T-helper 2 cell (primary cell): ENCODE measurements around the gene SP2.
"Not testable (repeated sequence)": the region's sequence is repeated elsewhere in the genome, so short reads cannot be mapped to it uniquely, and the experiment has no call there.

Experiments
- DNase-seq, 5 experiments: peaks; one replicate each; pipeline versions ENCODE4 v3.0.0 to v3.0.0-alpha.2; 2012 to 2022

Gene SP2

DNA sequence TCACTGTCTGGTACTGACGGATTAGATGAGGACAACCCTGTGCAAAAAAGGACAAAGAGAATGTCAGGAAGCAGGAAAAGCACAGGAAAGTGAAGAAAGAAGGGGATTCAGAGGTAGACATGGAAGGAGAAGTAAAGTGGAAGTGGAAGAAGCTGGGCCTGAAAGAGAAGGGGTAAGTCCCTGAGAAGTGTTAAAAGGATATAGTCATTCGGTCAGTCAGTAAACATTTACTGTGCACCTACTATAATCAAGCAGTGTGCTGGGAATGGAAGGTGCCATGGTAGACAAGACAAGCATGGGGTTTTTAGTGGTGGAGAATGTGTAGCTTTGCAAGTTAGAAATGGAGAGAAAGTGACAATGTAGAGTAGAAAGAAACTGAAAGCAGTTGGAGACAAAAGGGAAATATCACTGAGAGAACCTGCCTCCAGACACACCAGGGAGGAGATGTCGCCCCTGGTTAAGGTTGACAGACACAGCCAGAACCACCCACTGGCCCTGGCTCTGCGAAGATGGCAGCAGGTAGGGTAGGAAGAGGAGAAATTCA is 4.4 kb upstream of the SP2 start:
- DNase-seq: no peak

DNA sequence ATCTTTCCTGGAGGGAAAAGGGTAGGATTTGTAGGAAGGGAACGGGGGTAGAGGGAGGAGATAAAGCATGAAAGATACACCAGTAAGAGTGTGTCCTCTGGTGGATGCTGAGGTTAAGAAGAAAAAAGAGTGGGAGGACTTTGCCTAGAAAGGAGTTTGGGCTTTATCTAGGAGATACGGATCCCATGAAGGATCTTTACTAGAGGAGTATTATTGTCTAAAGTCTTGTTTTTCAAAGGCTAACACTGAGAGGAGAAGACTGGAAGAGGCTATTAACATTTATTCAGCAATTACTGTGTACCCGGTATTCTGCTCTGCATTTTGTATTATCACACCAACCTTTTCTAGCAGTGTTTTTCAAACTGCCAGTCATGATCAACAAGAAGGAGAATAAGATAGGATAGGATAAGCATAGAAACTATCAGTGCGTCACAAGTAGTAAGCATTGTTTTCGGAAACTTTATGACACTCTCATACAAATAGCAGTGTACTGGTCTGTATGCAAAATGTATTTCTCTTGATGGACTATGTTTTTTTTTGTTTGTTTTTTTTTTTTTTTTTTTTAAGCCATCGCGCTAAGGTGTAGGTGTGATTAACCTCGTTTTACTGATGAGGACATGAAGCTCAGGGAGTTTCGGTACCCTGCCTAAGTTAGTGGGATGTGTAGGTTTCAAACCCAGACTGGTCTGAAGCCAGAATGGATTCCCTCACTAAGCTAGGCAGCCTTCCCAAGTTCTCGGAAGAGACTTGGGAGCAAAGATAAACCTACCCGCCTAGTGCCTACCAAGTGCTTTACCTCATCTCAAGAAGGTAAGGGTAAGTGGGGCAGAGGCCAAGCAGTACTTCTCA is 1.3 kb upstream of the SP2 start:
- no peak for DNase-seq

- DNase-seq: peak in 2 of 5 experiments; percentile 3 to 59
These were observed 635 bp upstream of the SP2 start for GRCh38 chr17:47895347-47895855.

- DNase-seq: no peak
These were observed 845 bp downstream of the SP2 start for GRCh38 chr17:47896672-47897490.

- no peak for DNase-seq
These were observed 1.5 kb downstream of the SP2 start for GRCh38 chr17:47897561-47897960.

- DNase-seq: no peak
These were observed 2.2 kb downstream of the SP2 start for GRCh38 chr17:47898241-47898640.

DNA sequence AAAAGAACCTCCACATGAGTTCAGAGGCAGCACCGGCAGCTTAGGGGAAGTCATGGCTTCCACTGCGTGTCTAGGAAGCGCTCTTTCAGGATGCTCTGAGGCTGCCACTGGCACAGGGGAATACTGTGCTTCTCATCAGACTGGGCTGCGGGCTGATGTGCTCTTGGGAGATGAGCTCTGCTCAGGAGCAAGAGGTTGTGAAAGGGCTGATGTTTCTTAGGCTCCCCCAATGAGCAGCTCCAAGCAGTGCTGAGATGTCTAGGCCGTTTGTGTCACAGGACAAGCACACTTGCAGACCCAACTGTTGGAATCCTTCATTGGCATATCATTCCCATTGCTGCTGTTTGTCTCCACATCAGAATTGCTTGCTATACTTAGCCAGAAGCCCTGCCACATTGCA is 3.6 kb downstream of the SP2 start:
- DNase-seq: no peak

DNA sequence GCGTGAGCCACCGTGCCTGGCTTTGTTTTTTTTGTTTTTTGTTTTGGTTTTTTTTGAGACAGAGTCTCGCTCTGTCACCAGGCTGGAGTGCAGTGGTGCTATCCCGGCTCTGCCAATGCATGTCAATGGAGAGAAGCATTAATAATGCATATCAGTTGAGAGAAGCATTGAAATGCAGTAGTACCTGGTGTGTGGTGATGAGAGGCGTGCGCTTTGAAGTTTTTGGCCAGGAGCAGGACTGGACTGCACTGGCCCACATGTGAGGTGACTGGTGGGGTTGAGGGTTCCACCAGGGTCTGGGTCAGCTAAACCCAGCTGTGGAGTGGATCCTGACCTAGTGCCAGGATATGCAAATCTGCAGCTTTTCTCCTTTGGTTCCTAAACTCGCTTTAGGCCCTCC is 5.4 kb downstream of the SP2 start:
- no peak for DNase-seq

GRCh38 chr17:47902039-47902744 is 6.2 kb downstream of the SP2 start:
- no peak for DNase-seq

GRCh38 chr17:47905221-47905733 is 9.2 kb downstream of the SP2 start:
- DNase-seq: no peak

- DNase-seq: no peak
These were observed 10.4 kb downstream of the SP2 start for GRCh38 chr17:47906443-47906842.

GRCh38 chr17:47907932-47908562 is 12.0 kb downstream of the SP2 start:
- DNase-seq: no peak

GRCh38 chr17:47913050-47913449 is 17.0 kb downstream of the SP2 start:
- no peak for DNase-seq

GRCh38 chr17:47914306-47914948 is 18.4 kb downstream of the SP2 start:
- no peak for DNase-seq

DNA sequence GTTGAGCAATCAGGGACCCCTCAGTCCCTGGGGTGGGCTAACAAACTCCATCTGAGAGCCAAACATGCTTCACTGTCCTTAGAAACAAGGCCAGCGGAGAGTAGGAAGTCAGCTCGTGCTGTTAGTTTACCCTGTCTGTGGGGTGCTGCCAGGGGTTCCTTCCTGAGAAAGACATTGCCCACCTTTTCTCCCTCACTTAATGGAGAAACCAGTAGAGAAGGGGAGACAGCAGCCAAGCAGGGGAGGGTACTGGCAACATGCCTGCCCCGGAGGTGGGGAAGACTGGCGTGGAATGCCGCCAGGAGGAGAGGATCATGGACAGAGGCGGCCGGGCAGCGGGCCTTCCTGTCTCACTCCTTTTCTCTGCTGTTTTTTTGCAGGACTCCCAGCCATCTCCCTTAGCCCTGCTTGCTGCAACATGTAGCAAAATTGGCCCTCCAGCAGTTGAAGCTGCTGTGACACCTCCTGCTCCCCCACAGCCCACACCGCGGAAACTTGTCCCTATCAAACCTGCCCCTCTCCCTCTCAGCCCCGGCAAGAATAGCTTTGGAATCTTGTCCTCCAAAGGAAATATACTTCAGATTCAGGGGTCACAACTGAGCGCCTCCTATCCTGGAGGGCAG is 19.9 kb downstream of the SP2 start:
- DNase-seq: no peak

GRCh38 chr17:47916489-47917208 is 20.6 kb downstream of the SP2 start:
- DNase-seq: no peak

DNA sequence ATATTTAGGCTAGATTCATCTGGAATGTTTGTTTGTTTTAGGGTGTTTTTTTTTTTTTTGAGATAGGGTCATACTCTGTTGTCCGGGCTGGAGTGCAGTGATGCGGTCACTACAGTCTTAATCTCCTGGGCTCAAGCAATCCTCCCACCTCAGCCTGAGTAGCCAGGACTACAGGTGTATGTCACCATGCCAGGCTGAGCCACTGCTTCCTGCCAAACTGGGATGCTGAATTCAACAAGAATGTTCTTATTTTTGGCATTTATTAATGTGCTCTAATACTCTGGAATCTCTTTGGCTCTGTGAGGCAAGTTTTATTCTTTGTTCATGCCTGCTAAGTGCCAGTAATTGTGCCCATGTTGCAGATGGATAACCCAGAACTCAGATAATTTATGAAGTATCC is 21.5 kb downstream of the SP2 start:
- no peak for DNase-seq

DNA sequence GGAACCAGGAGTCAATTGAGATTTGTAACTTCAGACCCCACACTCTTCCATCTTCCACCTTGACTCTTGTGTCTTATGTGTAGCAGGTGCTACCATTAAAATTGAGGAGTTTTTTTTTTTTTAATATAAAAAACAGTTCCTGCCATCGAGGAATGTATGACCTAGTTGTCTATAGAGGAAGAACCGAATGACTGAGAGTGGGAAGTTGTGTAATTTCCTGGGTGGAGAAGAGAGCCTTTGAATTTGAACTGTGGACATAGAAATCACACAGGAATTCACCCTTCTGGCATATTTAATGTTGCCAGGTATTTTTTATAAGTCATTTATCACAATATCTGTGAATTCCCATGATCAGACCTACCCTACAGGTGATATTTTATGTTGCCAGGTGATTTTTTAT is 22.0 kb downstream of the SP2 start:
- DNase-seq: no peak

DNA sequence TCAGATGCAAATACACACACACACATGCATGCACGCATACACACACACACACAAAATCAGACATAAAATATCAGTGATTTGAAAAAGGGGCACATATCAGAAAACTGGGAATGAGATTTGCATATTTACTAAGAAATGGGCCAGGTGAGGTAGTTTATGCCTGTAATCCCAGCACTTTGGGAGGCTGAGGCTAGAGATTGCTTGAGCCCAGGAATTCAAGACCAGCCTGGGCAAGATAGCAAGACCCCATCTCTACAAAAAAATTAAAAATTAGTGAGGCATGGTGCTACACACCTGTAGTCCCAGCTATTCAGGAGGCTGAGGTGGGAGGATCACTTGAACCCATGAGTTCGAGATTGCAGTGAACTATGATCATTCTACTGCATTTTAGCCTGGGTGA is 23.0 kb downstream of the SP2 start:
- no peak for DNase-seq

DNA sequence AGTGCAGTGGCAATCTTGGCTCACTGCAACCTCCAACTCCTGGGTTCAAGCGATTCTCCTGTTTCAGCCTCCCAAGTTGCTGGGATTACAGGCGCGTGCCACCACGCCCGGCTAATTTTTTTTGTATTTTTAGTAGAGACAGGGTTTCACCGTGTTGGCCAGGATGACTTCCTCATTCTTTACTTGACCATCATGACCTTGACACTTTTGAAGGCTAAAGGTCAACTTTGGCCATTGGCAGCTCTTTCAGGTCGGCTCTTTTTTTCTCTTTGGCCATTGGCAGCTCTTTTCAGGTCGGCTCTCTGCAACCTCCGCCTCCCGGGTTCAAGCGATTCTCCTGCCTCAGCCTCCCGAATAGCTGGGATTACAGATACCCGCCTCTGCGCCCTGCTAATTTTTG is 23.9 kb downstream of the SP2 start:
- DNase-seq: not testable (repeated sequence)
